HK-2 (cell line): ENCODE measurements around the gene CCDC187.

Source experiments
- DNase-seq: peaks from one replicate; pipeline ENCODE4 v3.0.0-alpha.2; 2018; ENCODE audit not compliant: unreplicated experiment

Gene CCDC187

DNA sequence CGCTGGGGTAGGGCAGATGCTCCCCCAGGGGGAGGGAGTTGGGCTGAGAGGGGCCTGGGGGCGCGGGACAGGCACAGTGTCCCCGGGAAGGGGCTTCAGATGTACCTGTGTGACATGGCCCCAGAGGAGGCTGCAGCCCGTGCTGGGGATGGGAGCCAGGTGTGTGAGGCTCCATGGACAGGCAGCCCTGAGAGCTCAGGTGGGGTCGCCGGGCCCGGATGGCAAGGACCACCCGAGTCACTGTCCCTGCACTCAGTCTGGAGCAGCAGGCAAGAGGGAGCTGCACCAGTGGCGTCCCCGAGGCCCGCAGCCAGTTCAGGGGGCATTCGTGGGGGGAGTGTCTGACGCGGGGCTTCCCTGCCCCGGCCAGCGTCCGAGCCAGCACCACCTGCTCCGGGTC, 18.9 kb downstream of the CCDC187 start:
- no peak for DNase-seq

- DNase-seq, result no peak
Observed at GRCh38 chr9:136284311-136284710, 19.6 kb downstream of the CCDC187 start.

- peak; percentile 82 for DNase-seq
Observed at GRCh38 chr9:136283291-136284235, 20.3 kb downstream of the CCDC187 start.

- no peak for DNase-seq
Observed at GRCh38 chr9:136282272-136282861, 21.5 kb downstream of the CCDC187 start.

- no peak for DNase-seq
Observed at GRCh38 chr9:136281421-136282271, 22.2 kb downstream of the CCDC187 start.

- DNase-seq, result no peak
Observed at GRCh38 chr9:136280535-136281315, 23.2 kb downstream of the CCDC187 start.

GRCh38 chr9:136279471-136279870, 24.4 kb downstream of the CCDC187 start:
- DNase-seq, result no peak

DNA sequence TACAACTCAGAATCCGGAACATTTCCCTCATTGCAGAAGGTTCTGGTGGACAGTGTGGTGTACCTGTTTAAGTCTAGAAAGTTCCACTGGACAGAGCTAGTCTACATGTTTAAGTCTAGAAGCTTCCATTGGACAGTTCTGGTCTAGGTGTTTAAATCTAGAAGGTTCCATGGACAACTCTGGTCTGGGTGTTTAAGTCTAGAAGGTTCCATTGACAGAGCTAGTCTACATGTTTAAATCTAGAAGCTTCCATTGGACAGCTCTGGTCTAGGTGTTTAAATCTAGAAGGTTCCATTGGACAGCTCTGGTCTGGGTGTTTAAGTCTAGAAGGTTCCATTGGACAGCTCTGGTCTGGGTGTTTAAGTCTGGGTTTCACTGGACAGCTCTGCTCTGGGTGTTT, 25.0 kb downstream of the CCDC187 start:
- no peak for DNase-seq

DNA sequence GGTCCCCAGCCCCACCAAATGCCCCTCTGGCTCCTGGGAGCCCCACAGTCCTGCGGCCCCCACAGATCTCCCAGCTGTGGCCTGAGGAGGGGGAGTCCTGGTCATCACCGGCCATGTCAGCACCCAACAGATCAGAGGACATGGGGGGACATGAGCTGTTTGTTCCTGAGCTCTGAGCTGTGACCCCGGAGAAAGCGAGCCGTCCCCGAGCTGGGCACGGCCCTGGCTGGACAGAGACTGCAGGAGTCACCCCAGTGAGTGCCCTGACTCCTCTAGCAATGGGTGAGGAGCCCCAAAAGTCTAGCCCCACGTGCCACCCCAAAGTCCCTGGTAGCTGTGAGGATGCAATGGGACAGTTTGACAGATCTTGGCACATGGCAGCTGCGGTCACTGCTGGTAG, 25.7 kb downstream of the CCDC187 start:
- no peak for DNase-seq

DNA sequence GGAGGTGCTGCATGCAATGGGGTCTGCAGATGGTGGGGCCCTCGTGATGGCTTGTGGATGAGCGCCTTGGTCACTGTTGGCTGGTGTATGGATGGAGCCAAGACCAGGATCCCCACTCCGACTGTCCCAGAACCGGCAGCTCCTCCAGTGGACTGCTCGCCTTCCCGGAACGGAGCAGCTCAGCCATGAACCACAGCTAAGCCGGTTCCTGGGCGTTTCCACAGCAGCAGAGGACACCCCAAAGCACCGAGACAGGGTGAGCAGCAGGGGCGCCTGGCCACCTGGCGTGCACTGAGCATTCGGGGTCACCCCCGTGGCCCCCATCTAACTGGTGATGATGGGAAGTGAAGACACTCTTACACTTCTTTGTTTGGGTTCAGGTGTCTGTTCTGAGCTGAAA, 26.1 kb downstream of the CCDC187 start:
- no peak for DNase-seq

GRCh38 chr9:136276716-136277115, 27.2 kb downstream of the CCDC187 start:
- no peak for DNase-seq

DNA sequence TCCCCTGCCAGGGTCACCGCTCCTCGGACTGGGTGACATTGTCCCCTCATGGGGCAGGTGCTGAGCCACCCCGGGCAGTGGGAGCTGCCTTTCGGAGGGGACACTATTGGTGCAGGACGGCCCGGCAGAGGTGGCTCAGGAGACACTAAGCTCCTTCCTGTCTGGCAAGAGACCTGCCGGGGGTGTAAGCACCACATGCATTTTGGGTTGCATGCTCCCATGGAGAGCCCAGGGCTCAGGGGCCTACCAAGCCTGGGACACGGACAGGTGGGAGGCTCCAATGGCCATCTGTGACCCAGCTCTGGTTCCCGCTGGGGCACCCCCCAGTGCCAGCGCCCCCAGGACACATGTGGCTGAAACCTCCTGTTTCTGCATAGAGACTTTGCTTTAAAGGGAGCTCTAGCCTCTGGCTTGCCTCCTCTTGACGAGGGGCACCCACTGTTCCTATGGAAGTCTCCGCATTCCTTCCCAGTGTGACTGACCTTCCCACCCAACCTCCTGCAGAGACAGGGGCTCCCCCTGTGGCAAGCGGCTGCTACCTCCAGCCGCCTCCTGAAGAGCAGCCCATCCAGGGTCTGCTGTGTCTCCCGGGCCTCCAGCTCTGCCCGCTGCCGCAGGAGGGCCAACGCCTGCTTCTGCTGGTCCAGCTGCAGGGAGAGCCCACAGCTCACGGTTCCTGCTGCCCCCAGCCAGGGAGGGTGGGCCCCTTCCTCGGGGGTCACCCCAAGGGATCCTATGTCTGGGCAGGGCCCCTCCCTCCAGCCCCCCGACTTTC, 28.1 kb downstream of the CCDC187 start:
- no peak for DNase-seq

DNA sequence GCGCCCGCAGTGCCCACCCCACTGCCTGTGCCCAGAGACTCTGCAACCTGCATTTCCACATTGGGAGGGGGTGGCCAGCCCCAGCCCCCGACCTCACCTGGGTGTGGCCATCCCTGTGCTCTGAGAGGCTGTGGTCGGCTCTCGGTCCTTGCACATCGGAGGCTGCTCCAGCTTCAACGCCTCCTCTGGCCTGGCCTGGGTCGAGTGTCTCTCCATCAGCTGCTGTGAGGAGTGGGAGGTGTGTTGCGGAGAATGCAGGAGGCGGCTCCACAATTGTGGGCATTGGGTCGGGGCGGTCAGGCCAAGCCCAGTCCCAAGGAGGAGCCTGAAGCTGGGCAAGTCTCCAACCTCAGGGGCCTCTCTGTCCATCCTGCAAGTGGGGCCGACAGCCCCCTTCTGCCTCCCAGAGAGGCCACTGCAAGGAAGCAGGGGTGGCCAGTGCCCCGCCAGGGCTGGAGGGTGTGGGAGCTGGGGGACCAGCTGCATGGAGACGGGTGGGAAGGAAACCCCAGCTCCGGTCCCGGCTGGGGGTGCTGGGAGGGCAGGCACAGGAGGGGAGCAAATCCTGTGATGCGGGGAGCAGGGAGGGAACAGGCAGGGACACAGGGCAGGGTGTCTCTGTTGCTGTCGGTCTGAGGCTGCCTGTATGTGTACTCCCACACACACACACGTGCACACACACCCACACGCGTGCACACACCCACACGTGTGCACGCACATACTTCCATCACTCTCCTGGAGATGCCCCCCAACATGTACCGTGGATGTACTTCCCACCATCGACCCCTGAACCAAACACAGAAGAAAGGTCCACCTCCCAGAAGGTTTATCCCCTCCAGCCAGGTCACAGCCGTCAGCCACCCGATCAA, 28.9 kb downstream of the CCDC187 start:
- DNase-seq, result no peak

DNA sequence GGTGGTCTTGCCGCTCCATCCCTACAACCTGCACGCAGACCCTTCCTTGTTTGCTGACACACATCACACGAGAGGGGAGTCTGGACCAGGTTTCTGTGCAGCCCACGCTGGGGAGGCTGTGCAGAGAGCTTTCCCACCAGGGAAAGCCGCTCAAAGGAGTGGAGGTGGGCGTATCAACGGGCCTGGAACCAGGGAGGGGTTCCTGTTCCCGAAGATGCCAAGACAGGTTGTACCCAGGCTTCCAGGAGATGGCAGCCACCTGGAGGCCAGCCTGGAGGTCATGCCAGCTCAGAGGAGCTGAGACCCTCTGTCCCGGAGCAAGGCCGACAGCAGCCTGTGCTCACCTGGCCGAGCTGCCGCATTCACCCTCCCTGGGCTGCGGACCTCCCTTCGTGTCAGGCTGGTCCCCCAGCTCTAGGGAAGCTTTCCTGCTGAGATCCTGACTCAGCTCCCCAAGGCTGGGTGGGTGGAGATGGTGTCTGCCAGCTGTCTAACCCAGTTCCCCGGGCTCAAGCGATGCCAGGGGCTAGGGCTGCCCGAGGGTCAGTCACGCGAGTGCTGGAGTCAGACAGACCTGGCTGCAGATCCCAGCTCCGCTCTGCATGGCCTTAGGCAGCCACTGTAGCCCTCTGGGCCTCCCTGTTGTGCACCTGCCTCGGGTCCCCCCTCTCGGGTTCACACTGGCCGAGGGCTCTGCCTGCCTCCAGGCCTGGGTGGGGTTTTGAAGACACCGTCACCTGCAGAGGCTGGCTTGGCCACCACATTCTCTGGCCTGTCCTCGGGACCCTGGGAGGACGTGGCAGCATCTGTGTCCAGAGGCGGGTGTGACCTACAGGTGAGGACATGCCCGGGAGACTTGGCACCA, 29.7 kb downstream of the CCDC187 start:
- no peak for DNase-seq

DNA sequence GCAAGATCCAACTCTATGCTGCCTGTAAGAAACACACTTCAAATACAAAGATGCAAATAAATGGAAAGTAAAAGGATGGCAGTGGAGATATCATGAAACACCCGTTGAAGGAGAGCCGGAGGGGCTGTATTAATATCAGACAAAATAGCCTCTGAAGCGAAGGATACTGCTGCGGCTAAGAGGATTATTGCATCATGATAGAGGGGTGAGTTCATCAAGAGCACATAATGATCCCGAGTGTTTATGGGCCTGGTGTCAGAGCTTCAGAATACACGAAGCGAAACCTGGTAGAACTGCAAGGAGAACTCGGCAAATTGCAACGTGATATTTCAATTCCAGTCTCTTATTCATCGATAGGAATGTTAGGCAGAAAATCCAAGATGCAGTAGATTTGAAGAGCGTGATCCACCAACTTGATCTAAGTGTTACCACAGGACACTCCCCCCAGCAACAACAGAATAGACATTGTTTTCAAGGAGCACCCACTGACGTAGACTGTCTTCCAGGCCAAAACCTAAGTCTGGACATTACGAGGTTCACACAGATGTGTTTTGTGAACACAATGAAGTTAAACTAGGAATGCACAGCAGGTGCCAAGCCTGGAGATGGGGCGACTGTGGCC, 30.5 kb downstream of the CCDC187 start:
- no peak for DNase-seq

GRCh38 chr9:136270173-136270705, 33.7 kb downstream of the CCDC187 start:
- no peak for DNase-seq

DNA sequence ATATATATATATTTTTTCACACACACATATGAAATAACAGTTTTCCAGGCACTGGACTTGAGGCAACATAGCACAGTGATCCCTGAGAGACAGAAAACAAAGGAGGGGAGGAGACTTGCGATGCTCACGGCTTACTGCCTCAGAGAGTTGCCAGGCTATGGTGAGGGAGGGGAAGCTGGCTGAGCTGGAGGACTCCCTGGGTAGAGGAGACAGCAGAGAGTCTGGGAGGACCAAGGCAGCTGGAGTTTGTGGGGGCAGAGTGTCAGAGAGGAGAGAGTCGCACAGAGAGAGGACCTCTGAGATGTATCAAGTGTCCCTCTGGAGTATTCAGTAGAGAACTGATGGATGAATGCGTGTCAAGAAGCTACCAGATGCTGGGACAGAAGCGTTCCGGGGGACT, 35.2 kb downstream of the CCDC187 start:
- no peak for DNase-seq

DNA sequence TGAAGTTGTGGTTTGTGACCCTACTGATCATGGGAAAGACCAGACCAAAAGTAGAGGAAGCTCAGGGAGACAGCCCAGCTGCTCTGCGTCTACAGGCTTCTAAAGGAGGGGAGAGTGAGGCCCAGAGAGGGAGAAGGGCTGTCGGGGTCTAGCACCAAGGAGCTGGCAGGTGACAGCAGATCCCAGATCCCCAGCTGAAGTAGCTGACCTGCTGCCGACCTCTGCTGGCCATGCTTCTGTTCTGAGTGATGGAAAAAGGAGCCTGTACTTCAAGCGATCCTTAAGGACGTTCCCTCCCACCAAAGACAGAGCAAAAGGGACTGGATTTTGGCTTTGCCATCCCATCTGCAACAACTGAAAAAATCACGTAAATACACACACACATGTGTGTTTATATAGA, 35.6 kb downstream of the CCDC187 start:
- DNase-seq, result no peak
